Ishikawa (cell line): Measurements from ENCODE around the gene PBXIP1.

Source experiments
- CEBPB ChIP-seq: IDR thresholded peaks from 2 replicates; pipeline ENCODE4 v1.6.1; 2012
- CREB1 ChIP-seq: IDR thresholded peaks from 2 replicates; pipeline ENCODE4 v1.6.1; 2012; ENCODE audit warnings: low read depth
- EGR1 ChIP-seq: IDR thresholded peaks from 2 replicates; pipeline ENCODE4 v1.6.1; 2012
- EP300 ChIP-seq: IDR thresholded peaks from 2 replicates; pipeline ENCODE4 v1.6.1; 2012; ENCODE audit warnings: borderline replicate concordance
- FOXM1 ChIP-seq: IDR thresholded peaks from 2 replicates; pipeline ENCODE4 v1.6.1; 2012; ENCODE audit warnings: low read depth, borderline replicate concordance
- NFIC ChIP-seq: IDR thresholded peaks from 2 replicates; pipeline ENCODE4 v1.6.1; 2012
- RAD21 ChIP-seq: IDR thresholded peaks from 2 replicates; pipeline ENCODE4 v1.6.1; 2012; ENCODE audit warnings: low read depth
- TAF1 ChIP-seq: IDR thresholded peaks from 2 replicates; pipeline ENCODE4 v1.6.1; 2012; ENCODE audit warnings: low read depth, mild to moderate bottlenecking
- TCF12 ChIP-seq: IDR thresholded peaks from 2 replicates; pipeline ENCODE4 v1.6.1; 2012; ENCODE audit warnings: low read depth
- TEAD4 ChIP-seq: IDR thresholded peaks from 2 replicates; pipeline ENCODE4 v1.6.1; 2012
- YY1 ChIP-seq: IDR thresholded peaks from 2 replicates; pipeline ENCODE4 v1.6.1; 2012; ENCODE audit warnings: low read depth
- ZBTB7A ChIP-seq: IDR thresholded peaks from 2 replicates; pipeline ENCODE4 v1.6.1; 2012; ENCODE audit warnings: low read depth
- TF ChIP-seq, protein P1 (sequence below): IDR thresholded peaks from 2 replicates; pipeline ENCODE4 v1.6.1; 2012
- TF ChIP-seq, protein P2 (sequence below): IDR thresholded peaks from 2 replicates; pipeline ENCODE4 v1.6.1; 2012
- TF ChIP-seq, protein P3 (sequence below): IDR thresholded peaks from 2 replicates; pipeline ENCODE4 v1.6.1; 2012; ENCODE audit warnings: low read depth, mild to moderate bottlenecking

PBXIP1 gene

DNA sequence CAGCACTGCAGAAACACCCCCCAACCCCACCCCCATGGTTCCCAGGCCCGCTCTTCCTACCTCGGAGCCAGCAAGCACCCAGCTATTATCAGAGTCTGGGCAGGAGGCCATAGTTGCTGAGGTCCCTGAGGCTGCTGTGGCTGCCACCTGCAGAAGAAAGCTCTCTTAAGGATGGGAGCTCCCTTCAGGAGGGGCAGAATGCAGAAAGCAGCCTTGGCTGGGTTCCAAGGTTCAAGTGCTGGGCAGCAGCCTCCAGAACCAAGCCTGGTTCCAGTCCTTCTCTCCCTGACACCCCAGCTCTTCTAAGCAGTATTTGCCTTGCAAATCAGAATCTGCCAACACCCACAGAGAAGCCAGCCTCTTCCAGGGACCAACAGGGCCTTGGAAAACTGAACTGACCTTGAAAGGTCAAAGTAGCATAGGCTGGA, 2.3 kb downstream of the PBXIP1 start:
- TF ChIP-seq EGR1 (no peak), FOXM1 (no peak), CEBPB (no peak)

DNA sequence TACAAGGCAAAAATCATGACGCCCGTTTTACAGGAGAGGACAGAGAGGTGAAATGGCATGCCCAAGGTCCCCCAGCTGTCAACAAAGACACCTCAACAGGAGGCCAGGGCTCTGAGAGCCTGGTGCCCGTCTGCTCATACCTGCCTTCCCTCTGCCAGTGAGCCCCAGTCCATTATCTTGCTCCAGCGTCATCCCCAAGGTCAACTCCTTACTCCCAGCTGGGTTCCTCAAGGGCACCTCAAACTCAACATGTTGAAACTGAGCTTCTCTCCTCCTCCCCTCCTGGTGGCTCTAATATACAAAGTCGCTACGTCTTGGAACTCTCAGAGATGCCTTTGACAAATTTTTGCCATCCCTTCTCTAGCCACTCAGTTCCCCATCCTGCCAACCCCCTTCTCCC, 3.2 kb downstream of the PBXIP1 start:
- TF ChIP-seq, protein P1, sequence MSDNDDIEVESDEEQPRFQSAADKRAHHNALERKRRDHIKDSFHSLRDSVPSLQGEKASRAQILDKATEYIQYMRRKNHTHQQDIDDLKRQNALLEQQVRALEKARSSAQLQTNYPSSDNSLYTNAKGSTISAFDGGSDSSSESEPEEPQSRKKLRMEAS = no peak
- TF ChIP-seq YY1 (no peak), EGR1 (no peak), RAD21 (no peak), TCF12 (no peak), TAF1 (no peak), CREB1 (no peak)
- TF ChIP-seq, protein P2, sequence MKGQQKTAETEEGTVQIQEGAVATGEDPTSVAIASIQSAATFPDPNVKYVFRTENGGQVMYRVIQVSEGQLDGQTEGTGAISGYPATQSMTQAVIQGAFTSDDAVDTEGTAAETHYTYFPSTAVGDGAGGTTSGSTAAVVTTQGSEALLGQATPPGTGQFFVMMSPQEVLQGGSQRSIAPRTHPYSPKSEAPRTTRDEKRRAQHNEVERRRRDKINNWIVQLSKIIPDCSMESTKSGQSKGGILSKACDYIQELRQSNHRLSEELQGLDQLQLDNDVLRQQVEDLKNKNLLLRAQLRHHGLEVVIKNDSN = no peak

DNA sequence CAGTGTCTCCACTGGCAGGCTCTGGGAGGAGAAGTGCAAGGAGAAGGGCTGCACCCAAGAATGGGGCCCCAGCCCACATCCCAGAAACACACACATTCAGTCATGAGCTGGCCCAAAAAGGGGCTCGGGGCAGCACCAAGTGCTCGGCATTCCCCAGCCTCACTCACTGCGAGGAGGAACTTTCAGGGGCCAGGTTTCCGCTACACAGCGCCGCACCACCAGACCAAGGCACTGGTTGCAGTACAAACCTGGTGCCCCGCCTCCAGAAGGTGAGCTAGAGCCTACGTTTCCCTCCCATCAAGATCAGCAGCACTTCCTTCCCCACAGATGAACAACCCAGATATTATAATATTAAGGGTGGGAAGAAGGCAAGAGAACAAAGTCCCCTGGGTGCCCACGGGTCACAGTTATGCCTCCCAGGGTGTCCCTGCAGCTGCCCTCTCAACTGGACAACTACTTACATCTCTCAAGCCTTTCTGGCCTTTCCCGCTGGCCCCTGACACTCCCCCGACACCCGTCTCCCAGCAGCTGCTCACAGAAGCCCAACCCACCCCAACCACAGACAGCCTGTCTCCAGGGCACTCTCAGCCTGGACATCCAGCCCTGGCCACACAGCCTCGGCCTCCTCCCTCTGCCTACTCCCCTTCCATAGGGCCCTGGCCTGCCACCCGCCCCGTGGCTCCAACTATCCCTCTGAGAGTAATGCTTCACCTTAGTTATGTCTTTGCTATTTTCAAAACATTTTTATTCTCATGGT, 3.8 kb downstream of the PBXIP1 start:
- TF ChIP-seq NFIC (no peak), FOXM1 (no peak), TEAD4 (no peak), TCF12 (no peak), YY1 (no peak), CREB1 (no peak), TAF1 (no peak), EGR1 (no peak), EP300 (no peak), CEBPB (no peak), RAD21 (no peak), ZBTB7A (no peak)
- TF ChIP-seq, protein P3, sequence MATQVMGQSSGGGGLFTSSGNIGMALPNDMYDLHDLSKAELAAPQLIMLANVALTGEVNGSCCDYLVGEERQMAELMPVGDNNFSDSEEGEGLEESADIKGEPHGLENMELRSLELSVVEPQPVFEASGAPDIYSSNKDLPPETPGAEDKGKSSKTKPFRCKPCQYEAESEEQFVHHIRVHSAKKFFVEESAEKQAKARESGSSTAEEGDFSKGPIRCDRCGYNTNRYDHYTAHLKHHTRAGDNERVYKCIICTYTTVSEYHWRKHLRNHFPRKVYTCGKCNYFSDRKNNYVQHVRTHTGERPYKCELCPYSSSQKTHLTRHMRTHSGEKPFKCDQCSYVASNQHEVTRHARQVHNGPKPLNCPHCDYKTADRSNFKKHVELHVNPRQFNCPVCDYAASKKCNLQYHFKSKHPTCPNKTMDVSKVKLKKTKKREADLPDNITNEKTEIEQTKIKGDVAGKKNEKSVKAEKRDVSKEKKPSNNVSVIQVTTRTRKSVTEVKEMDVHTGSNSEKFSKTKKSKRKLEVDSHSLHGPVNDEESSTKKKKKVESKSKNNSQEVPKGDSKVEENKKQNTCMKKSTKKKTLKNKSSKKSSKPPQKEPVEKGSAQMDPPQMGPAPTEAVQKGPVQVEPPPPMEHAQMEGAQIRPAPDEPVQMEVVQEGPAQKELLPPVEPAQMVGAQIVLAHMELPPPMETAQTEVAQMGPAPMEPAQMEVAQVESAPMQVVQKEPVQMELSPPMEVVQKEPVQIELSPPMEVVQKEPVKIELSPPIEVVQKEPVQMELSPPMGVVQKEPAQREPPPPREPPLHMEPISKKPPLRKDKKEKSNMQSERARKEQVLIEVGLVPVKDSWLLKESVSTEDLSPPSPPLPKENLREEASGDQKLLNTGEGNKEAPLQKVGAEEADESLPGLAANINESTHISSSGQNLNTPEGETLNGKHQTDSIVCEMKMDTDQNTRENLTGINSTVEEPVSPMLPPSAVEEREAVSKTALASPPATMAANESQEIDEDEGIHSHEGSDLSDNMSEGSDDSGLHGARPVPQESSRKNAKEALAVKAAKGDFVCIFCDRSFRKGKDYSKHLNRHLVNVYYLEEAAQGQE = no peak
- TF ChIP-seq, protein P1 = no peak

DNA sequence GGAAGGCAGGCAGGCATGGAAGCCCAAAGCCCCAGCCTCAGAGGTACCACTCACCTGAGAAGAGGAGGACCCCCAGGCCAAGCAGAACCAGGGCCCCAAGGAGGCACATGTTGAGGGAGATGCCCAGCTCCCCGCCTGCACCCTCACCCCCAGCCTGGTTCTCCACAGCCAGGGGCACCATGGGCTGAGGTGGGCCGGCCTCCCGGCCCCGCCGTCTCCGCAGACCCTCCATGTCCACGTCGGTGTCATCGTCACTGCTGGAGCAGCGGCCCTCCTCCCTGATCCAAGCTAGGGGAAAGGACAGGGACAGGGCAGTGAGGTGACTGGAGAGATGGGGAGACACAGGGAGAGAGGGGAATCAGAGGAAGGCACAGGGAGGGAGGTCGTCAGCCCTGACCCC, 7.8 kb downstream of the PBXIP1 start:
- no peak for TF ChIP-seq EP300
- no peak for TF ChIP-seq TEAD4
- TF ChIP-seq, protein P2 = no peak
- TF ChIP-seq TAF1 = no peak
- no peak for TF ChIP-seq CEBPB
- TF ChIP-seq, protein P1 = no peak
- TF ChIP-seq RAD21 = no peak
- no peak for TF ChIP-seq CREB1
- no peak for TF ChIP-seq NFIC
- TF ChIP-seq EGR1 = no peak

DNA sequence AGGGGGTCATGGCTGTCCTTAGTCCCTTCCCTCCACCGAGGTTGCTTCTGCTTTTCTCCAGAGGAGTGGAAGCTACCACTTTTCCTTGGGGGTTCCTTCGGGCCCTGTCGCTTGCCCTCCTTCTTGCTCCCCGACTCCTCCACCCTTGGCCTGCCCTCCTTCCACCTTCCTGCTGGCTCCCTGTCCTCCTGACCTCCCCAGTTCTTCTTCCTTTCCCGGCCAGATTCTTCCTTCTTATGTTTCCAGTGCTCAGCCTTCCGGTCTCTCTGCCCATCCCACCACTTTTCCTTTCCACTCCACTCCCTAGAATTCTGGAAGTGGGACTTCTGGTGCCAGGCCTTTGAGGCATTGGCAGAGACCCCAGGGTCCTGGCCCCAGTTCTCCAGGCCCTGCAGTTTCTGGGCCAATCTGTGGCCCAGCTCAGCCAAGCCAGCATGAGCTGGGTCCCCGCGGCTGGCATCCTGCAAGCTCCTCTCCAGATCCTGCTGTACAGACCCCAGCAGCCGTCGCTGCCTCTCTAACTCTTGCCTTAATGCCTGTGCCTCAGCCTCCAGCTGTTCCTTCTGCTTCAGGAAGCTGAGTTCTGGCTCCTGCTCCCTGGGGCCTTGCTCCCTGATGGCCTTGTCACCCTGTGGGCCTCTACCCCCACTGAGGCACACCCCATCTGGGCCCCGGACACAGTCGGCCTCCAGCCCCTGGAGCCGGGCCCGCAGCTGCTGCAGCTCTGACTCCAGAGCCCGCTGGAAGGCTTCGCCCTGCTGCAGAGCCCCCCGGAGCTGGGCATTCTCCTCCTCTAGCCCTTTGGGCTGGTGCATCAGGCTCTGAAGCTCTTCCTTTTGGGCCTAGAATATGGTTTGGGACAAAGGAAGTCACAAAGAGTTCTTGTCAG, 9.7 kb downstream of the PBXIP1 start:
- TF ChIP-seq, protein P3 = no peak
